Peyer's patch (tissue), 4 donors: ENCODE data around the gene GPSM1.

Experiments used
- CTCF ChIP-seq, 6 experiments: fragments of 450-650 bp in 4 of 6; fragments of 200-600 bp in 2 of 6; sonication (generic) in 1 of 6; IDR thresholded peaks; one replicate each; pipeline ENCODE4 v1.5.1; 2017 to 2019; ENCODE audit warnings: antibody characterized with exemption in 6 of 6, mild to moderate bottlenecking in 3 of 6, moderate library complexity in 1 of 6
- POLR2A ChIP-seq, 2 donors: fragments of 450-650 bp; IDR thresholded peaks; one replicate each; pipeline ENCODE4 v1.5.1; 2017; ENCODE audit warnings: antibody characterized with exemption in 2 of 2, mild to moderate bottlenecking in 2 of 2, moderate library complexity in 2 of 2

- TF ChIP-seq POLR2A (IDR thresholded peaks at IDR 0.05): no peak
- no peak for TF ChIP-seq CTCF (IDR thresholded peaks at IDR 0.05)
These were observed 31.6 kb upstream of the GPSM1 start for GRCh38 chr9:136295542-136296433.
